DMS153 treated with DMSO at 0.1 percent for 48 hours (cell line): ENCODE measurements around the gene SNRK.
"Not testable (repeated sequence)": the region's sequence is repeated elsewhere in the genome, so short reads cannot be mapped to it uniquely, and the experiment has no call there.

ENCODE experiments used
- DNase-seq: peaks from one replicate; lab custom pipeline; 2025; ENCODE audit not compliant: unreplicated experiment; lab: John Stamatoyannopoulos, UW

The SNRK gene

DNA sequence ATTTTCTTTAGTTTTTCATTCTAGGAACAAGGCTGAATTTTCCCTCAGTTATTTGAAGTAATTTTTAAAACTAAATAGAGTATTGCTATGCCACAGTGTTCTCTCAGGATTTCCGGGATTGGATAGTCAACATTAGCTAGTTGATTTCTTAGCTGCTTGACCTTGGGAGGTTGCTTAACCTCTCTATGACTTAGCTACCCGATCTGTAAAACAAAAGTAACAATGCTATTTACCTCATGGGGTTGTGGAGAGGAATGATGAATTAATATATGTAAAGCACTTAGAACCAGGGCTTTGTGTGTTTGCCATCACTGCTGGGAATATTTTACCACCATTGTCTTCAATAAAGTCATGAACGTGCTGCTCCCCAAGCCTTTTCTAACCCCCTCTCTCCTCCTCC lies 57.5 kb downstream of the SNRK start:
- DNase-seq: no peak

DNA sequence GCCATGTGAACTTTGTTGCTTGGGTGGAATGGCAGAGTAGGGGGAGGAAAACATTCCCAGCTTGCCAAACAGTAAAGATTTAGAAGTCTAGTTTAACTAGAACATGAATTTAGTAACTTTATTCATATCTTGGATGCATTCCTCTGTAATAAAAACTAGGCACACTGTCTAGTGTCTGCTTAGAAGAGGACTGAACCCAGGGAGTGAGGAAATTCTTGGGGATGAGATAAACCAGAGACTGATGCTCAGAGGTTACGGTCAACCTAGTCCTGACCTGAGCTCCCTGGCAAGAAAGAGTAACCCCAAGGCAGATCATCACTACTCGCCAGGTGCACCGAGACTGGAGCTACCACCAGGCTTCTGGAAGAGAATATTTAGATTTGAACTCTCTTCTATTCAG lies 58.2 kb downstream of the SNRK start:
- DNase-seq: no peak

DNA sequence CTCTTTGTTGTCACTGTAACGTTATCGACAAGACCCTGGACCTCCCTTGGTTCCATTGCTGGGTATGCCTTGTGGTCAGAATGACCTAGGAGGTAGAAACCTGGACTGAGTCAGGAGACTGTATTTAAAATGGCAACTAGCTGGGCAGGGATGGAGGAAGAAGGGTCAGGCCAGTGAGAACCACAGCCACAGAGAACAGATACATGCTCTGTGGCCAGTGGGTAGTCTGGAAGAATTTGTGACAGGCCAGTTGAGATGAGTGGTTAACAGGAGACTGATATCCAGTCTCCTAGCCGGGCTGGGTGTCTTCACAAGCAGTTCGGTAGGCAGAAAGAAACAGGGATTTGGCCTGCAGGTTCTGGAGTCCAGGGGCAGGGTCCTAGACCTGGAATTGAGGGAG lies 58.9 kb downstream of the SNRK start:
- DNase-seq: no peak

DNA sequence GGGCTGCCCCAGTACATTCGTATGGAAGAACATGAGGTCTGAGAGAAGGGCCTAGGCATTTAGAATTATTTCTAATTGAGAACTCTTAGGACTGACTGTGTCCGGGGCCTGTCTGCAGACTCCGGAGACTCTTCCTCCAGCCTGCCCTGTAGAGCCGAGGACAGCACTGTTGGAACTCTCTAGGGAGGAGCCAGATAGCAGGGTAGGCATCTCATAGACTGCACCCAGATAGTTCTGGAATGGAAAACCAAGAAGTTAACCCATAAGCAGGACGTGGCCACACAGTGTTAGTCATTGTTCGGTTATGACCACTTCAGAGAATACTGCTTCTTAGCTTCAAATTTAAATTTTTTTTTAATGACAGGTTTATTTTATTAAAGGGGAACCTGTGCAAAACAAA lies 59.5 kb downstream of the SNRK start:
- DNase-seq: no peak

DNA sequence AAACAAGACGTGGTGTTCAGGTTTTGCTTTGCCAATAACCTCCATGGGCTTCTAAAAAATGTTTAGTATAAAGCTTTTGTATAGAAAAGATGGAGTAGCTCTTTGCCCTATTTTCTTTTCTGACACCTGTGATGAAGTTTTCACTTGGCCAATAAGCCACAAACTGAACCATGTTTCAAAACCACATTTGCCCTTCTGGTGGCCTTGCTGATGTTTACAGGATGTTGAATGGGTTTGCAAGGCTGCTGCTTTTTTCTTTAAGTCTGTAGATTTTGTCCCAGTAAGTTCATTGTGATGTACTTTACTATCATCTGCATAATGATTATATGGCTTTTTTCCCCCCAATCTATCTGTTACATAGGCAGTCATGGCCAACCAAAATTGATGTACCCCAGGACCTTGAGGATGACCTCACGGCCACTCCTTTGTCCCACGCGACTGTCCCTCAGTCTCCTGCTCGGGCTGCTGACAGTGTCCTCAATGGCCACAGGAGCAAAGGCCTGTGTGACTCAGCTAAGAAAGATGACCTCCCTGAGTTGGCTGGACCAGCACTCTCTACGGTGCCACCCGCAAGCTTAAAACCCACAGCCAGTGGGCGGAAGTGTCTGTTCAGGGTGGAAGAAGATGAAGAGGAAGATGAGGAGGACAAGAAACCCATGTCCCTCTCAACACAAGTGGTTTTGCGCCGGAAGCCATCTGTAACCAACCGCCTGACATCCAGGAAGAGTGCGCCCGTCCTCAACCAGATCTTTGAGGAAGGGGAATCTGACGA lies 60.8 kb downstream of the SNRK start:
- DNase-seq: no peak

DNA sequence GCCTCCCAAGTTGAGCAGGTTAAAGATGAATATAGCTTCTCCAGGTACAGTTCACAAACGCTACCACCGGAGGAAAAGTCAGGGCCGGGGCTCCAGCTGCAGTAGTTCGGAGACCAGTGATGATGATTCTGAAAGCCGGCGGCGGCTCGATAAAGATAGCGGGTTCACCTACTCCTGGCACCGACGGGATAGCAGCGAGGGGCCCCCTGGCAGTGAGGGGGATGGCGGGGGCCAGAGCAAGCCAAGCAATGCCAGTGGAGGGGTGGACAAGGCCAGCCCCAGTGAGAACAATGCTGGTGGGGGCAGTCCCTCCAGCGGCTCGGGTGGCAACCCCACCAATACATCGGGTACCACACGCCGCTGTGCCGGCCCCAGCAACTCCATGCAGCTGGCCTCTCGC lies 61.4 kb downstream of the SNRK start:
- no peak for DNase-seq

DNA sequence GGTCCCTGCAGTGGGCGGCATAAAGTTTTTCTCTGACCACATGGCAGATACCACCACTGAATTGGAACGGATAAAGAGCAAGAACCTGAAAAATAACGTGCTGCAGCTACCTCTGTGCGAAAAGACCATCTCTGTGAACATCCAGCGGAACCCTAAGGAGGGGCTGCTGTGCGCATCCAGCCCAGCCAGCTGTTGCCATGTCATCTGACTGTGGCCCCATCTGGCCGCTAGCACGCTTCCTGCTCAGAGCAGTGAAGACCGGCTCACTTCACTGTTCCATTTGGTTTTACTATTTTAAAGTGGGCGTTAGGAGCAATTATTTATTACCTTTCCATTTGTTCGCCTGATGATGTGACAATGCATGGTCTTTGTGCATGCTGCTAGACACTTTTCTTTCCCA lies 62.0 kb downstream of the SNRK start:
- DNase-seq: no peak

DNA sequence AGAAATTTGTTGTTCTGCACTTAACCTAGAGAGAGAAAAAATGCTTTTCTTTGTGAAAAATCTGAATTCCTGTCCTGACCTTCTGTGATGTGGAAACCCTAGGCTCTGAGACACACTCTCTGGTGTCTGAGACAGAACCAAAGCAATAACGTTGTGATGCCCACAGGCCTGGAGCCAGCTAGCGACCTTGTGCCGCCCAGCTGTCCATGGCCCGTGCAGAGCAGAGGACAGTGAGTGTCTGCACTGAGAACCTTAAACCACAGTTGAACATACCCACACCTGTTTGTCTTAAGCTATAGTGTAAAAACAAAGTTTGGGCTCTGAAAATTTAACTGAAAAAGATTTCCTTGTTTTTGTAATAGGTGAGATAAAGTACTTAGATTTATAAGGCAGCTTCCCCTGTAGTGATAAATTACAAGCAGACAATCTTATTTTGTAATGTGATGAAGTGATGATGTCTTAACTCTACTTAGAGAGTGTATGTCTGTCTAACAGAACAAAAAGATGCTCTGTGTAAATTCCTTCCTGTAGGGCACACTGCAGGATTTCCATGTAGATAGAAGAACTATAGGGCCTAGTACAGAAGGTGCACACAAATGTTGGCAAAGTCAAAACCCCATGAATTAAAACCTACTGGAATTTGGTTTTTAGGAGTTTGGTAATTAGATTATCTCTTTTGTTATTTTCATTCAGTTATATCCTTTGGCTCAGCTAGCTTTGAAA lies 62.7 kb downstream of the SNRK start:
- DNase-seq: no peak

DNA sequence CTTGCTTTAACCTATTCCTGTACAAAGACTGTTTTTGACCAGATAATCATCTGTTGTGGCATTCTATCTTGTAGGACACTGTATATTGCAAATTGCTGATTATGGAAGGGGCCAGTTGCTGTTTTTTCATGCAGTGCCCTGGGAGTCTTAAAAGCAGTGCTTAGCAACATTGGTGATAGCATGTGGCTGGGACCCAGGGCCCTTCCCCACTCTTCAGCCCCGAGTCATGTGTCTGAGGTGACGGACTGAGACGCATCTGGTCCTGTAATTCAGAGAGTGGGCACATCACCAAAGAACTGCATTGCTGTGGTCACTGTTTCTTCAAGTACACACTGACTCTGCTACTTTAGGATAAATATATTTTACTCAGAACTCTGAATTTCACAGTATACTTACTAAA lies 63.4 kb downstream of the SNRK start:
- no peak for DNase-seq

DNA sequence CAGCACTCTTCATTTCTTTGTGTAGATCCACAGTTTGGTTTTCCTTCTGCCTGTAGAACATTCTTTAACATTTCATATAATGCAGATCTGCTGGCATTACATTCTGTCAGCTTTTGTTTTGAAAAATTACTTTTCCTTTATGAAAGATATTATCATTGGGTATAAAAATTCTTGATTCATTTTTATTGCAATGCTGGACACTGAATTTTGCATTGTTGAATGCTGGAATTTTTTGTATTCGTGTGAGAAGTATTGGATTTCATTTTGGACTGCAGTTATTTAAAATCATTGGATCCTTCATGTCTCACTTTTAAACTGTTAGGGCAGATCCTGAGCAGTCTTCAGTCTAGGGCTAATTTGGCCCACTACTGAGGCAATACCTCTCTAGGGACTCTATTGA lies 67.1 kb downstream of the SNRK start:
- no peak for DNase-seq

DNA sequence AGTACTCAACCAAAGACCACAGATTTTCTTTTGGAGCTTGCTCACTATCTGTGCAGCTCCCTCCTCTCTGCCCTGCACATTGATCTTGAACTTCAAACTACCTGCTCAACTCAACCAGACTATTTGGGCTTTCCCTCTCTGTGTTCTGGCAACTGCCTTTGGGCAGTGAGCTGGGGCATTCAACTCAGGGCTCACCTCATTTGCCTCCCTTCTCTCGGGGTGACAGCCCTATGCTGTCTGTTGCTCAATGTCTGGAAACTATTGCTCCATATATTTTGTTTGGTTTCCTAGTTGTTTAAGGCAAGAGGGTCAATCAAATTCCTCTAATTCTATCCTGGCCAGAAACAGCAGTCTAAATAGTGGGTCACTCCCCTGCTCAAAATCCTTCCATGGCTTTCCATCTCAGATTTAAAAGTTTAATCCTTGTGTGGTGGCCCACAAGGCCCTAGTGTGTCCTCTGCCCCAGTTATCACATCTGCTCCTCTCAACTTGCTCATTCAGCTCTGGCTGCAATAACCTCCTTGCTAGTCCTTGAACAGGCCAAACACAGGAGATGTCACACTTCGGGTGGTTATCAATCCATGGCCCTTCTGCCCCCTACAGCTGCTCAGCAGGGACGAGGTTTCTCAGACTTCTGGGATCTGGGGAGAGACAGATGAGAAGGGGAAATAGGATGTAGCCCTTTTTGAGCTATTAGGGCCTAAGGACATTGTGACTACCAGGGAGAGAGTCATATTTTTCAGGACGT lies 67.8 kb downstream of the SNRK start:
- no peak for DNase-seq

DNA sequence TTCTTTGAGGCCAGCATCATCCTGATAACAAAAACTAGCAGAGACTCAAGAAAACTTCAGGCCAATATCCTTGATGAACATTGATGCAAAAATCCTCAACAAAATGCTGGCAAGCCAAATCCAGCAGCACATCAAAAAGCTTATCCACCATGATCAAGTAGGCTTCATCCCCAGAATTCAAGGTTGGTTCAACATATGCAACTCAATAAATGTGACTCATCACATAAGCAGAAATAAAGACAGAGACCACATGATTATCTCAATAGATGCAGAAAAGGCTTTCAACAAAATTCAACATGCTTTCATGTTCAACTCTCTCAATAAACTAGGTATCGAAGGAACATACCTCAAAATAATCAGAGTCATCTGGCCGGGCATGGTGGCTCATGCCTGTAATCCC lies 69.7 kb downstream of the SNRK start:
- not testable (repeated sequence) for DNase-seq

DNA sequence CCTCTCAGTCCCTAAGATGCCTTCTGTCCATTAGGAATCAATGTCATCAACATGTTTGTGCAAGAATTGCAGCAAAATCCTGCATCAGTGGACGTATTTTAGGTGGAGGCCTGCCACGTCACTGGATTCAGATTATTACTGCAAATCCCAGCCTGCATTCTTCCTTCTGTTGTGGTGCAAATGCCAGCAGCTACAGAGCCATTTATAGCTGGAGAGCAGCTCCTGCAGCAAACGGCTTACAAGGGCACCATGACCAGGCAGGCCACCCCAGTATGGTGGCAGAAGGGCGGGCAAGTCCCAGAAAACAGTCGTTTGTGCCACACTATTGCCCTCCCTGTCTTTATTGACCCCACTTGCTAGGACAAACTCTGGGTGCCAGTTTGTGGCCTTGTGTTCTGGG lies 74.7 kb downstream of the SNRK start:
- no peak for DNase-seq

DNA sequence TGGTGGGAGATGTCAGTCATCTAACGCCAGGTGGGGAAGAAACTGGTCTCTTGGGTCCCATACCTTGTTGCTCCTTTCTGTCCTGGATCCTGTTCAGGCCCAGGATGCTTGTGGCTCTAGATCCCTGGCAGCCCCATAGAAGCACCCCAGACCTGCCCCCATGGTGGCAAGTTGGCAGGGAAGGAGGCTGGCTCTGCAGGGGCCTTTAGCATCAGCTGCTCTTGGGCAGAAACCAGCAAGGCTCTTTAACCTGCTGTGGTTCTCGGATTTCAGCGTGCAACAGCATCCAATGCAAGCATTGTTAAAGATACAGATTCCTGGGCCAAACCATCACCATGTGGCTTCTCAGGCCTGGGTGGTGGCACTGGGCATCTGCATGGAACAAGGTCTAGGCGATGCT lies 75.8 kb downstream of the SNRK start:
- DNase-seq: no peak

DNA sequence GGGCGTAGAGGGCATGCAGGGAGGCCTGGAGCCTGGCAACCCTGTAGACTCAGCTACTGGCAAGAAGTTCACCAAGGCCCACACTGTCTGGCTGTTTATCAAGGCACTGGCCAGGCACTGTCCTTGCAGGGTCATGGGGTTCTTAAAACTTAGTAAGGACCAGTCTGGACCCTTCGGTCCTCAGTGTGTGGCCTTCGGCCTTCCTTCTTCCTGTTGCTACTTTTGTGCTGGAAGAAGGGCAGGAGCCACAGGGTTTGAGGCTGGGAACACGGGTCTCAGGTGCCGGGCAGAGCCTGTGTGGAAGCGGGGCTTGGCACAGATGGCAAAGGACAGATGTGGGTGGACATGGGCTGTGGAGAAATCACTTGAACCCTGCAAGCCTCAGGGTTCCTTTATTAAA lies 76.6 kb downstream of the SNRK start:
- no peak for DNase-seq

DNA sequence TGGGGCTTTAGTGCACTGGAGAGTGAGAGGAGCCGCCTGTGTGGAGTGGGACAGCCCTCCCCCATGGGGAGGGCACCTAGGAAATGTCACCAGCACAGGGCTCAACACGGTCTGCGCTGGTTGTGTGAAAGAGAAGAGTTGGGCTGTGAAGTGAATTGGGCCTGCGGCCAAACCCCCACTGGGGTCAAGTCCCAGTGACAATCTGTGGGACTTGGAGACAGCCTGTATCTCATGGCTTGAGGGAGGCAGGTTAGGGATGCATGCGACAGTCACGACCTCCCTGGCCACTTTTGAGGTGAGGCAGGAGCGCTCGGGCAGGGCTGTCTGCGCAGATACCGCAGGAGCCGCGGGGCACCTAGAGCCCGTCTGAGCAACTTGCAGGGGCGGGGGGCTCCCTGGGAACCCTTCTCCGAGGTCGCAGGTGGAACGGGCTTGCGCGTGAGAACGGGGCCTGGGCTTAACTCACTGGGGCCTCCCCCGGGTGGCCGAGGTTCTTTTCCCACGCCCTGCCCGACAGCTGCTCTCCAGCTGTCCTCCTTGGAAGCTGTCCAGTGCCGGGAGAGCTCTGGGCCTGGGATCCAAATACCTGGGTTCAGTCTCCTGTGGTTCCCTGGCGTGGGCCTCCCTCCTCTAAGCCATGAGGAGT lies 77.4 kb downstream of the SNRK start:
- DNase-seq: no peak

DNA sequence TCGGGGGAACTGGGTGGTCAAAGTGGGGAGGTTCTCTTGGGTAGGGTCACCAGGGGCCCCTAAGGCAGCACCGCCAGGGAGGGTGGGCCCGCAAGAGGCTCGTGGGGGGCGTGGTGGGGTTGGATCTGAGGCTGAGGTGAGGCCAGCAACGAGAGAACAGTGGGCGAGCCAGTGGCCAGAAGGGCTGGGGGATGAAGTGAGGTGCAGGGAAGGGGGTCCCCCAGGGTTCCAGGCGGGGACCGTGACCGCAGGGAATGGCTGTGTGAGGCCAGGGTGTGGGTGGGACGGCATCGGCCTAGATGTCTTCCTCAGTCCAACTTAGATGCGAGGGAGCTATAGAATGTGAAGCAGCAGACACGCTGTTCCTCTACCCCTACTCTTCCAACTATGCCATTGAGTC lies 78.2 kb downstream of the SNRK start:
- DNase-seq: no peak

DNA sequence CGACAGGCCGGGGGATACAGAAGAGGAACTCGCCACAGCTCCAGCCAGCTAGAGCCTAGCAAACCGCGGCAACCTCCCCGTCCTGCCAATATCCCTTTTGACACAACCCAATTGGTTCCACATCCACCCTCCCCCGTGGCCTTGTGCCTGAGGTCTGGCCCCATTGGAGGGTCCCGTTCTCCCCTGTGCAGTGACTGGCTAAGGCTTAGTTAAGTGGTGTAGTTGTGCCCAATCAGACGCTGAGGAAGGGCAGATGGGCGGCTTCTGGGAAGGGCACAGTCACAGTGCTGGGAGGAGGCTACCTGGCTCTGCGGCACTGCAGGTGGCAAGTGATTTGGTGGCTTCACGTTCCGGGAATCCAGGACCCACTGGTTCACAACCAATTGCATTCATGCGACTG lies 78.6 kb downstream of the SNRK start:
- DNase-seq: no peak

DNA sequence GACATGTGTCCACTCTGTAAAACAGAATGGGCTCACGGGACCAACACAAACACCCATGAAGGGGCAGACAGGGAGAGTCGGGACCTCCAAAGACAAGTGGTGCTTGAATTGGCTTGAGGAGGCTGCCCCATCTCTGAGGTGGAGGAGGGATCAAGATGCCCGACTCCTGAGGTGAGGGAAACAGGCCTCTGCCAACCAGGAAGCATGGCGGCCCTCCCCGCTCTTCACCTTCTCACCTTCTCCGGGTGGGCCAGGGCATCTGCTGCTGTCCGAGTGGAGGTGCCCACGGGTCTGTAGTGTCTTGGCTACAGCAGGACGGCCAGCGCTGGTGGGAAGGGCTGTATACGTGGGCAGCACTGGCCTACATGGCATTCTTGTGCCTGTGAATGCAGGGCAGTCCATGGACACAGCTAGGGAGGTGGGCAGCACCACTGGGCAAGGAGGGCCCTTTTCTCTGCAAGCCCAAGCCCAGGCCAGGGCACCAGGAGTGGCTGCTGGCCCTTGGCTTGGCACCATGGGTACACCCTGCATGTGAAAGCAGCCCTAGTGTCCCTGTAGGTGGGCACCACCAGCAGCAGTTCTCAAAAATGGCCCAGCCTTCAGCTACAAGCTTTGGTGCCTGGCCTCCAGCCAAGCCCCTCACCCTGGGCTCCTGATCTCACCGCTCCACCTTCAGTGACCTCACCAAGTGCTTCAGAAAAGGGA lies 79.4 kb downstream of the SNRK start:
- DNase-seq: no peak

DNA sequence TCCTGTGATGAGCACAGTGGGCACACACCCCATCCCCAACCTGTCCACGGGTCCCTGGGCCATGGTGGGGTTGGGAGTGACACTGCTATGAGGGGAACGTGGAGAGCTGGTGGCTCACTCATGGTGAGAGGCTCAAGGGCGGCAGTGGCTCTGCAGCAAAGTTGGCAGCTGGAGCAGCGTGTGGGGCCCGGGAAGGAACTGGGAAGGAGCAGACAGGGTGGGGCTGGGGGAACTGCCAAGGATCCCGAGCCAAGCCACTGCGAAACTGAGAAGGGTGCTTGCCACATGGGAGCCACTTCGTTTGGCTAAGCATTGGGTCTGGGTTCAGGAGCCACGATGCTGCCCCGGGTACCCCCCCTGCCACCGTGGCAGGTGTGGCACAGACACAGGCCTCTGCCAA lies 80.1 kb downstream of the SNRK start:
- no peak for DNase-seq

DNA sequence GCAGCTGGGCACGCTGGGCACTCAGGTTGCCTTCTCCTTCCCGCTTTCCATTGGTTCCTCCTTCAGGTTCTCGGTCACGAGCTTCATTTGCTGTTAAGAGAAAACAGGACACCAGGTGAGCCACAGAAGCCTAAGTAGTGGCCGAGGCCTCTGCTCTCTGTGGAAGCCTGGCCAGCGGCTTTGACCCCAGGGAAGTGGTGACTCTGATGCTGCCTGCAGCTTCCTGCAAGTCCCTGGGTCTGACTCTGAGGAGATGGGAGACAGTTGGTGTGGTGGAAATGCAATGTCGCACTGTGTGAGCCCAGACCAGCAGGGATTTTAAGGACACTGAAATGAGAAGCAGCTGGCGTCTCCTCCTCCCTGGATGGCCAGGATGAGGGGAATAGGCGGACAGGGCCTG lies 80.5 kb downstream of the SNRK start:
- DNase-seq: no peak
